ENCODE measurements around the gene THSD7A. TPM values are rescaled to one million over a fixed set of nuclear protein-coding genes. Genes with fewer than 3 reads are reported as not detected.

The THSD7A gene
- total RNA-seq, 1 donor, result 0.43 TPM

DNA sequence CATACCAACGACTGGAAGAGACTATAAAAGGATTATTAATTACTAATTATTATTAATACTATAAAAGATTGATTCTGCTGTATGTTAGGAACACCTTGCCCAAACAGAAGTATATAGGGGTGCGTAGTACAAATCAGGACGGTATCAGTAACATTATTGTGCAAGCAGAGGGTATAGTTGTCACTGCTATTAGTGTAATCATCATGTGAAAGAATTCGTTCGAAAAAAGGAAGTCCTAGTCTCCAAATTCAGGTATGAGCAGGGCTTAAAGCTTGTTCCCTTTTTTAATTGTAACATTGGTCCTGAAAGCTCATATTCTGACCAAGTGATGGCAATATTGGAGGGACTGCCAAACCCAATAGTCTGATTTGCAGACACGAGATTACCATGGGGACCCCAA lies 81.8 kb downstream of the THSD7A start:
- no peak overlapping the region for H3K4me3 ChIP-seq (ENCODE audit: low read depth, low read length)
- TF ChIP-seq, protein P1, sequence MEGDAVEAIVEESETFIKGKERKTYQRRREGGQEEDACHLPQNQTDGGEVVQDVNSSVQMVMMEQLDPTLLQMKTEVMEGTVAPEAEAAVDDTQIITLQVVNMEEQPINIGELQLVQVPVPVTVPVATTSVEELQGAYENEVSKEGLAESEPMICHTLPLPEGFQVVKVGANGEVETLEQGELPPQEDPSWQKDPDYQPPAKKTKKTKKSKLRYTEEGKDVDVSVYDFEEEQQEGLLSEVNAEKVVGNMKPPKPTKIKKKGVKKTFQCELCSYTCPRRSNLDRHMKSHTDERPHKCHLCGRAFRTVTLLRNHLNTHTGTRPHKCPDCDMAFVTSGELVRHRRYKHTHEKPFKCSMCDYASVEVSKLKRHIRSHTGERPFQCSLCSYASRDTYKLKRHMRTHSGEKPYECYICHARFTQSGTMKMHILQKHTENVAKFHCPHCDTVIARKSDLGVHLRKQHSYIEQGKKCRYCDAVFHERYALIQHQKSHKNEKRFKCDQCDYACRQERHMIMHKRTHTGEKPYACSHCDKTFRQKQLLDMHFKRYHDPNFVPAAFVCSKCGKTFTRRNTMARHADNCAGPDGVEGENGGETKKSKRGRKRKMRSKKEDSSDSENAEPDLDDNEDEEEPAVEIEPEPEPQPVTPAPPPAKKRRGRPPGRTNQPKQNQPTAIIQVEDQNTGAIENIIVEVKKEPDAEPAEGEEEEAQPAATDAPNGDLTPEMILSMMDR (IDR thresholded peaks at IDR 0.05; ENCODE audit: insufficient read depth, low read depth, low read length), result no peak
- DNase-seq (ENCODE audit: low read depth), result no peak

DNA sequence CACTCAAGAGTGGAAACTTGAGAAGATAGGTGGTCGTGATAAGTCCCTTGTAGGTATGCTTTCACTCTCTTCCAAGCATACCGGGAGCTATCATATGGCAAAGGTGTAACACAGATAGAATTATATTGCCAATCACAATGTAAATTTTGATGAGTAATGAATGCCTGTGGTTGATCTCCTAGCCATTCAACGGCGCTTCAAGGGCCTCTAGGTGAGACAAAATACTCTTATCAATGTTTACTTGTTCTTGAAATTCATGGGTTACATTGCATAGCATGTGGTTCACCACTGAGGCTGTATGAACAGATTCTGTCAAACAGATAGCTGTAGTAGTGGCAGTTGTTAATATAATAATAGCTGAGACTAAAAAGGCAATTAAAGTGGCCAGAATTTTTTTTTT lies 82.4 kb downstream of the THSD7A start:
- peak; percentile 10 for DNase-seq (ENCODE audit: low read depth)
- TF ChIP-seq, protein P1 (IDR thresholded peaks at IDR 0.05; ENCODE audit: insufficient read depth, low read depth, low read length), result no peak
- no peak overlapping the region for H3K4me3 ChIP-seq (ENCODE audit: low read depth, low read length)

GRCh38 chr7:11748884-11749283 lies 83.1 kb downstream of the THSD7A start:
- H3K4me3 ChIP-seq (ENCODE audit: low read depth, low read length), result no peak overlapping the region
- TF ChIP-seq, protein P1 (IDR thresholded peaks at IDR 0.05; ENCODE audit: insufficient read depth, low read depth, low read length), result no peak
- no peak for DNase-seq (ENCODE audit: low read depth)

GRCh38 chr7:11747715-11748485 lies 84.1 kb downstream of the THSD7A start:
- no peak overlapping the region for H3K4me3 ChIP-seq (ENCODE audit: low read depth, low read length)
- DNase-seq (ENCODE audit: low read depth), result no peak
- TF ChIP-seq, protein P1 (IDR thresholded peaks at IDR 0.05; ENCODE audit: insufficient read depth, low read depth, low read length), result no peak

- no peak for DNase-seq (ENCODE audit: low read depth)
- TF ChIP-seq, protein P1 (IDR thresholded peaks at IDR 0.05; ENCODE audit: insufficient read depth, low read depth, low read length), result no peak
- no peak overlapping the region for H3K4me3 ChIP-seq (ENCODE audit: low read depth, low read length)
Observed at GRCh38 chr7:11746591-11746990, 85.4 kb downstream of the THSD7A start.

DNA sequence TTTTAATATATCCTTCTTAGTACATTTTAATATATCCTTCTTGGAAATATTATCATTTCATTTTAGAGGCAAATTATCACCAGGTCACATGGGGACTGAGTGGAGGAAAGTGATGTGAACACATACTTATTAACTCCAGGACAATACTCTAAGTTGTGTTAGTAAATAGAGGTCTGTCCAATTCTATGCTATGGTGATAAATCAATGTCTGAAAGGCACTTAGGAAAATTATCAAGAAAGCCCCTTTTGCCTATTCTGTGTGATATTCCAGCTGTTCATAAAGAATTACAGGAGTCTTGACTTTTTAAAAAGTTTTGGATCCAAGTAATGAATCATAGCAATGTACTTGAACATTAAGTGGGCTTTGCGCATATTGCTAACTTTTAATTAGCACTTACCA lies 88.5 kb downstream of the THSD7A start:
- TF ChIP-seq, protein P1 (IDR thresholded peaks at IDR 0.05; ENCODE audit: insufficient read depth, low read depth, low read length), result no peak
- H3K4me3 ChIP-seq (ENCODE audit: low read depth, low read length), result no peak overlapping the region
- DNase-seq (ENCODE audit: low read depth), result no peak

GRCh38 chr7:11743016-11743415 lies 89.0 kb downstream of the THSD7A start:
- DNase-seq (ENCODE audit: low read depth), result no peak
- no peak overlapping the region for H3K4me3 ChIP-seq (ENCODE audit: low read depth, low read length)
- TF ChIP-seq, protein P1 (IDR thresholded peaks at IDR 0.05; ENCODE audit: insufficient read depth, low read depth, low read length), result no peak

Data from fibroblast of villous mesenchyme (primary cell).